ENCODE results near the gene MTHFD1L. TPM values are rescaled to one million over a fixed set of nuclear protein-coding genes. Genes with fewer than 3 reads are reported as not detected.

MTHFD1L gene
- total and polyA plus RNA-seq, 2 experiments from 2014 or later, result 18.2 to 37.9 TPM

- no peak for TF ChIP-seq CTCF (IDR thresholded peaks at IDR 0.05; ENCODE audit: low read depth, low read length)
- Histone ChIP-seq H3K27ac (peak overlapping the region; percentile 14), H3K27me3 (no peaks in the 10 kb centered on the region), H3K9me3 (ENCODE audit: low read depth) (no peaks in the 10 kb centered on the region), H3K4me3 (no peak overlapping the region), H3K36me3 (peaks cover 7% of the 10 kb centered on the region), H3K4me1 (ENCODE audit: low read depth) (peaks cover 3% of the 10 kb centered on the region)
- DNase-seq (ENCODE audit: low read depth in 1 of 2, low spot score in 1 of 2), result peak; percentile 18 to 33
These were observed 102.4 kb downstream of the MTHFD1L start for GRCh38 chr6:150967910-150968309.

GRCh38 chr6:150969901-150970300, 104.4 kb downstream of the MTHFD1L start:
- no peaks in the 10 kb centered on the region for H3K27me3 ChIP-seq
- H3K4me3 ChIP-seq, result no peak overlapping the region
- H3K27ac ChIP-seq, result no peak overlapping the region
- no peak for DNase-seq (ENCODE audit: low read depth in 1 of 2, low spot score in 1 of 2)
- no peak for TF ChIP-seq CTCF (IDR thresholded peaks at IDR 0.05; ENCODE audit: low read depth, low read length)
- H3K4me1 ChIP-seq (ENCODE audit: low read depth), result peaks cover 3% of the 10 kb centered on the region
- H3K9me3 ChIP-seq (ENCODE audit: low read depth), result no peaks in the 10 kb centered on the region
- peaks cover 10% of the 10 kb centered on the region for H3K36me3 ChIP-seq

- no peak overlapping the region for H3K27ac ChIP-seq
- no peak overlapping the region for H3K4me3 ChIP-seq
- no peak for TF ChIP-seq CTCF (IDR thresholded peaks at IDR 0.05; ENCODE audit: low read depth, low read length)
- DNase-seq (ENCODE audit: low read depth in 1 of 2, low spot score in 1 of 2), result no peak
- no peaks in the 10 kb centered on the region for H3K27me3 ChIP-seq
- peaks cover 9% of the 10 kb centered on the region for H3K36me3 ChIP-seq
- H3K4me1 ChIP-seq (ENCODE audit: low read depth), result peaks cover 3% of the 10 kb centered on the region
- no peaks in the 10 kb centered on the region for H3K9me3 ChIP-seq (ENCODE audit: low read depth)
These were observed 105.7 kb downstream of the MTHFD1L start for GRCh38 chr6:150971219-150971618.

- H3K27me3 ChIP-seq, result no peaks in the 10 kb centered on the region
- no peak overlapping the region for H3K4me3 ChIP-seq
- no peak for DNase-seq (ENCODE audit: low read depth in 1 of 2, low spot score in 1 of 2)
- H3K36me3 ChIP-seq, result peaks cover 16% of the 10 kb centered on the region
- no peaks in the 10 kb centered on the region for H3K4me1 ChIP-seq (ENCODE audit: low read depth)
- no peak overlapping the region for H3K27ac ChIP-seq
- H3K9me3 ChIP-seq (ENCODE audit: low read depth), result no peaks in the 10 kb centered on the region
- no peak for TF ChIP-seq CTCF (IDR thresholded peaks at IDR 0.05; ENCODE audit: low read depth, low read length)
These were observed 109.6 kb downstream of the MTHFD1L start for GRCh38 chr6:150975136-150975535.

GRCh38 chr6:150977281-150977680, 111.8 kb downstream of the MTHFD1L start:
- DNase-seq (ENCODE audit: low read depth in 1 of 2, low spot score in 1 of 2), result no peak
- H3K4me3 ChIP-seq, result no peak overlapping the region
- TF ChIP-seq CTCF (IDR thresholded peaks at IDR 0.05; ENCODE audit: low read depth, low read length), result no peak

GRCh38 chr6:150978624-150979023, 113.1 kb downstream of the MTHFD1L start:
- Histone ChIP-seq H3K4me1 (ENCODE audit: low read depth) (no peaks in the 10 kb centered on the region), H3K4me3 (no peak overlapping the region), H3K27ac (no peak overlapping the region), H3K36me3 (peaks cover 11% of the 10 kb centered on the region), H3K27me3 (no peaks in the 10 kb centered on the region), H3K9me3 (ENCODE audit: low read depth) (no peaks in the 10 kb centered on the region)
- no peak for TF ChIP-seq CTCF (IDR thresholded peaks at IDR 0.05; ENCODE audit: low read depth, low read length)
- no peak for DNase-seq (ENCODE audit: low read depth in 1 of 2, low spot score in 1 of 2)

More at GRCh38 chr6:150977281-150977680, 111.8 kb downstream of the MTHFD1L start:
- Histone ChIP-seq H3K9me3 (ENCODE audit: low read depth) (no peaks in the 10 kb centered on the region), H3K27ac (no peak overlapping the region), H3K36me3 (peaks cover 16% of the 10 kb centered on the region), H3K4me1 (ENCODE audit: low read depth) (no peaks in the 10 kb centered on the region), H3K27me3 (no peaks in the 10 kb centered on the region)

Data from cardiac muscle cell (in vitro differentiated cells and primary cell).